Vagina (tissue), 2 donors: ENCODE results near the gene P2RX7. TPM values are rescaled to one million over a fixed set of nuclear protein-coding genes. Genes with fewer than 3 reads are reported as not detected.
"Not testable (repeated sequence)": the region's sequence is repeated elsewhere in the genome, so short reads cannot be mapped to it uniquely, and the experiment has no call there.

Source experiments
- DNase-seq, 2 donors: peaks; one replicate each; pipeline ENCODE4 v3.0.0-alpha.2; 2017; ENCODE audit errors: extremely low spot score in 2 of 2
- H3K27ac ChIP-seq: fragments of 200-600 bp; sonication (generic); one replicate; pipeline ENCODE4 v1.5.1; 2019
- H3K27me3 ChIP-seq: fragments of 200-600 bp; sonication (generic); one replicate; pipeline ENCODE4 v1.5.1; 2019
- H3K36me3 ChIP-seq, 2 donors: fragments of 200-600 bp; sonication (generic); one replicate each; pipeline ENCODE4 v1.5.1; 2017 to 2019
- H3K4me1 ChIP-seq: fragments of 200-600 bp; sonication (generic); one replicate; pipeline ENCODE4 v1.5.1; 2019
- H3K4me3 ChIP-seq, 2 donors: fragments of 200-600 bp; sonication (generic); 1 replicate in 1 of 2; 2 replicates in 1 of 2; pipeline ENCODE4 v1.5.1; 2016 to 2019
- H3K9me3 ChIP-seq: fragments of 200-600 bp; sonication (generic); one replicate; pipeline ENCODE4 v1.5.1; 2019
- CTCF ChIP-seq, 3 experiments: fragments of 450-650 bp in 2 of 3; fragments of 200-600 bp in 1 of 3; sonication (generic) in 1 of 3; IDR thresholded peaks; one replicate each; pipeline ENCODE4 v1.5.1; 2017 to 2019; ENCODE audit warnings: antibody characterized with exemption in 3 of 3, mild to moderate bottlenecking in 2 of 3, moderate library complexity in 2 of 3
- POLR2A ChIP-seq, 2 donors: fragments of 450-650 bp; IDR thresholded peaks; one replicate each; pipeline ENCODE4 v1.6.1; 2017; ENCODE audit warnings: antibody characterized with exemption in 2 of 2, mild to moderate bottlenecking in 2 of 2, moderate library complexity in 2 of 2
- POLR2AphosphoS5 ChIP-seq, 2 donors: sonication (generic); formaldehyde crosslinking; IDR thresholded peaks; one replicate each; pipeline ENCODE4 v1.9.0; 2017; ENCODE audit warnings: antibody characterized with exemption in 2 of 2, mild to moderate bottlenecking in 2 of 2, low read depth in 1 of 2; ENCODE audit not compliant: insufficient read depth in 1 of 2
- intact Hi-C: fragments of 100-400 bp; cut with DNase I; formaldehyde crosslinking; loops from one replicate; pipeline ENCODE4 v1.15.1; 2023
- total RNA-seq: library from RNA; depleted of rRNA; stranded (reverse); fragments of >200 nt; gene quantifications from one replicate; pipeline ENCODE4 v1.2.3, GENCODE V29; 2016

Gene P2RX7
- total RNA-seq, 1 donor from 2014 or later: 8.6 TPM

GRCh38 chr12:121156365-121156764 lies 23.7 kb downstream of the P2RX7 start:
- TF ChIP-seq POLR2AphosphoS5 (IDR thresholded peaks at IDR 0.05; ENCODE audit: insufficient read depth in 1 of 2, low read depth in 1 of 2) (no peak), POLR2A (IDR thresholded peaks at IDR 0.05) (no peak), CTCF (IDR thresholded peaks at IDR 0.05) (no peak)
- H3K9me3 ChIP-seq: no peaks in the 10 kb centered on the region
- DNase-seq: no peak
- peaks cover 0 to 21% of the 10 kb centered on the region in 2 donors for H3K36me3 ChIP-seq
- no peak overlapping the region for H3K27ac ChIP-seq
- H3K4me1 ChIP-seq: no peaks in the 10 kb centered on the region
- no peaks in the 10 kb centered on the region for H3K27me3 ChIP-seq
- intact Hi-C loops: no loop called here
- H3K4me3 ChIP-seq: no peak overlapping the region

- no peak overlapping the region for H3K4me3 ChIP-seq
- no peaks in the 10 kb centered on the region for H3K27me3 ChIP-seq
- H3K9me3 ChIP-seq: no peaks in the 10 kb centered on the region
- DNase-seq: no peak
- intact Hi-C loops: no loop called here
- H3K27ac ChIP-seq: no peak overlapping the region
- H3K36me3 ChIP-seq: peaks cover 0 to 27% of the 10 kb centered on the region in 2 donors
- H3K4me1 ChIP-seq: no peaks in the 10 kb centered on the region
- no peak for TF ChIP-seq POLR2AphosphoS5 (IDR thresholded peaks at IDR 0.05; ENCODE audit: insufficient read depth in 1 of 2, low read depth in 1 of 2)
- TF ChIP-seq CTCF (IDR thresholded peaks at IDR 0.05): no peak
- no peak for TF ChIP-seq POLR2A (IDR thresholded peaks at IDR 0.05)
Observed at GRCh38 chr12:121158085-121158484, 25.4 kb downstream of the P2RX7 start.

GRCh38 chr12:121158728-121159351 lies 26.2 kb downstream of the P2RX7 start:
- intact Hi-C loops, DNase-seq, H3K27me3 ChIP-seq, H3K4me3 ChIP-seq, H3K9me3 ChIP-seq, H3K4me1 ChIP-seq, H3K27ac ChIP-seq: not testable (repeated sequence)
- peaks cover 0 to 27% of the 10 kb centered on the region in 2 donors for H3K36me3 ChIP-seq

- no peaks in the 10 kb centered on the region for H3K9me3 ChIP-seq
- H3K4me3 ChIP-seq: no peak overlapping the region
- TF ChIP-seq CTCF (IDR thresholded peaks at IDR 0.05): no peak
- no peak for TF ChIP-seq POLR2AphosphoS5 (IDR thresholded peaks at IDR 0.05; ENCODE audit: insufficient read depth in 1 of 2, low read depth in 1 of 2)
- no peak for TF ChIP-seq POLR2A (IDR thresholded peaks at IDR 0.05)
- peaks cover 0 to 36% of the 10 kb centered on the region in 2 donors for H3K36me3 ChIP-seq
- intact Hi-C loops: no loop called here
- no peaks in the 10 kb centered on the region for H3K4me1 ChIP-seq
- H3K27me3 ChIP-seq: no peaks in the 10 kb centered on the region
- no peak for DNase-seq
- no peak overlapping the region for H3K27ac ChIP-seq
Observed at GRCh38 chr12:121159467-121160307, 27.0 kb downstream of the P2RX7 start.

- H3K36me3 ChIP-seq: peaks cover 0 to 42% of the 10 kb centered on the region in 2 donors
- intact Hi-C loops: no loop called here
- no peak for TF ChIP-seq POLR2A (IDR thresholded peaks at IDR 0.05)
- no peak for TF ChIP-seq CTCF (IDR thresholded peaks at IDR 0.05)
- TF ChIP-seq POLR2AphosphoS5 (IDR thresholded peaks at IDR 0.05; ENCODE audit: insufficient read depth in 1 of 2, low read depth in 1 of 2): no peak
- H3K4me3 ChIP-seq: no peak overlapping the region
- no peak for DNase-seq
- no peak overlapping the region for H3K27ac ChIP-seq
- no peaks in the 10 kb centered on the region for H3K4me1 ChIP-seq
- H3K9me3 ChIP-seq: no peaks in the 10 kb centered on the region
- no peaks in the 10 kb centered on the region for H3K27me3 ChIP-seq
Observed at GRCh38 chr12:121162384-121162783, 29.7 kb downstream of the P2RX7 start.
